Measurements from ENCODE around the gene CCAR1.
"Not testable (repeated sequence)": the region's sequence is repeated elsewhere in the genome, so short reads cannot be mapped to it uniquely, and the experiment has no call there.

Gene CCAR1

DNA sequence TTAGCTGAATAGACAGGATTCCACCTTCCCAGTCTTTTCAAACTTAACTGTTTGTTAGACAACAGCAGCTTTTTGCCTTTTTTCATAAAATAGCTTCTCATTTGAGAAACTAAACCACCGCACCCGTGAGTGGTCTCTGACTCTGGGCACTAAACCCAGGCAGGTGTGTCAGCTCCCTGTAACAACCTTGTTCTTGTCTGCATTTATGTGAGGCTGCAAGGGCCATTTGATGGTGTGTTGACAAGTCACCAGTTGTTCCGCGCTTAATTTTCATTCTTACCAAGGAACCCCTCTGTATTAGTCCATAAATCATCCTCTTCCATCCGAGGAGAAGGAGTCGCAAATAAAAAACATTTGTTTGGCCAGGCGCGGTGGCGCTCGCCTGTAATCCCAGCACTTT is 107.8 kb downstream of the CCAR1 start:
- no peak for DNase-seq (ENCODE audit: low read depth)

DNA sequence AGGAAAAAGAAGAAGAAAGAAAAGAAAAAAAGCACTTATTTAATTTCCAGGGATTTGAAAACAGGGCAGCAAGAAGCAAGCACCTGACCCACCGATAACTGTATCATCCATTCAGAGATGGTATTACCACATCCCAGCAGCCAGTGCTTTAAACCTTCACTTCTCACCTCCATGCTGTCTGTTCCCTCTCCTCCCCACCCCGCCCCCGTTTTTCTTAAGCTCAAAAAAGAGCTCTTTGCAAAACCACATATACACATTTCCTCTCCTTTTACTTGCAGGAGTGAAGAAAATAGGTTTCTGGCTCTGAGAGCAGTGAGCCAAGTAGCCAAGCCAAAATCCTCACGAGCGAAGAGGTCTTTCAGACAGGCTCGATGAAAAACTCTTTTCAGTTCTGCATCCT is 108.5 kb downstream of the CCAR1 start:
- DNase-seq (ENCODE audit: low read depth) = no peak

DNA sequence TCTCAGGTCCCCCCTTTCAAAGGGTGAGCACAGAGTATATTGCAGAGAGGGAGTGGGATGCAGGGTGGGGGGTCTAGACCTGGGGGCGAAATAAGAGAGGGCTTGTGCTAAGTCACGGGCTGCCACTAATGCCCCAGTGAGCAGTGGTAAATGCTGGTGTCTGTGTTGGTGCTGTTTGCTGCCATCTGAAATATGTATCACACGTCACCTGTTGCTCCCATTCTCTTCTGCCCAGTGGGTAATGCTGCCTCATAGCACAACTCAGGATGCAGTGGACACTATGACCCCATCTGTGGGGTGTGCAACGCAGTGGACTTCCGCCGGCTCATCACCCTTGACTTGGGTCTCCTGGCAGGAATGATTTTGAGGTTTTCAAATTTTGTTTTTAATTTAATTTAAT is 108.9 kb downstream of the CCAR1 start:
- no peak for DNase-seq (ENCODE audit: low read depth)

DNA sequence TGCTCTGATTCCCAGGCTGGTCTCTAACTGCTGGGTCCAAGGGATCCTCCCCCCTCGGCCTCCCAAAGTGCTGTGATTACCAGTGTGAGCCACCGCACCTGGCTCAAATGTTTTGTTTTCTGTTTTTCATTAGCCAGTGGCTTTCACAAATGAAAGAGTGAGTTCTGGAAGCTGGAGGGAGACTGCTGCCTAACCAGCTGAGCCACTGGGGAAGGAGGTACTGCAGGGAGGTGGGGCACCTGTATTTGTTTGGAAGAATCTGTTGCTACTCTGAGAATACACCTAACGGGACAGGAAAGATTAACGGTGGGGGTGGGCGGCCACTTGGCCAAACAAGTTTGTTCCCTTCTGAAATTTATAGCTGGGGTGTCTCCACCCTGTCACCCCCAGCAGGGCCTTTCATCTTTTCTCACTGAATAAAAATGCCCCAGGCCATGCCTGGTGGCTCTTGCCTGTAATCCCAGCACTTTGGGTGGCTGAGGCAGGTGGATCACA is 111.0 kb downstream of the CCAR1 start:
- DNase-seq (ENCODE audit: low read depth) = no peak

DNA sequence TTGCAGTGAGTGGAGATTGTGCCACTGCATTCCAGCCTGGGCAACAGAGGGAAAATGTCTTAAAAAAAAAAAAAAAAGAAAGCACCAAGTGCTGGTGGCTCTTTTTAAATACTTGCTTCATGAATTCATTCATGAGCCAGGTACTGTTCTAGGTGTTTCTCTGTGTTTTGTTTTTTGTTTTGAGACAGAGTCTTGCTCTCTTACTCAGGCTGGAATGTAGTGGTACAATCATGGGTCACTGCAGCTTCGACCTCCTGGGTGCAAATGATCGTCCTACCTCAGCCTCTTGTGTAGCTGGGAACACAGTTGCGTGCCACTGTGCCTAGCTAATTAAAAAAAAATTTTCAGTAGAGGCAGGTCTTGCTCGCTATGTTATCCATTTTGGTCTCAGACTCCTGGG is 111.6 kb downstream of the CCAR1 start:
- DNase-seq (ENCODE audit: low read depth) = no peak

DNA sequence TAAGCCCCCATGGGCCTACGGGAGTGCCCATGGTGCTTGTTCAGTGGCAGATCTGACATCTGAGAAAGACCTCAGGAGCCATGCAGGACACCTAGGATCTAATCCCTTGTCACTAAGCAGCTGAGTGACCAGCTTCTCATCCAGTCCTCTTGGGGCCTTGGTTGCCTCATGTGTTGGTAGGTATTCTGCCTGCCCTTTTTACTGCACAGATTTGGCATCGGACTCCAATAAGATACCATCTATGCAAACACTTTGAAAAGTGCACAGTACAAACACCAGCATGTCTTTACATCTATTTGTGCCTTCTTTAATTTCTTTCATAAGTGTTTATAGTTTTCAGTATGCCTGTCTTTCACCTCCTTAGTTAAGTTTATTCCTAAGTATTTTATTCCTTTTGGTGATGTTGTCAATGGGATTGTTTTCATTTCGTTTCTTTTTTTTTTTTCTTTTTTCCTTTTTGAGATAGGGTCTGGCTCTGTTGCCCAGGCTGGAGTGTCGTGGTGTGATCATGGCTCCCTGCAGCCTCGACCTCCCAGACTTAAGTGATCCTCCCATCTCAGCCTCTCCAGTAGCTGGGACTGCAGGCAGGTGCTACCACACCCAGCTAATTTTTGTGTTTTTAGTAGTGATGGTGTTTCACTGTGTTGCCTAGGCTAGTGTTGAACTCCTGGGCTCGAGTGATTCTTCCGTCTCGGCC is 116.7 kb downstream of the CCAR1 start:
- no peak for DNase-seq (ENCODE audit: low read depth)

DNA sequence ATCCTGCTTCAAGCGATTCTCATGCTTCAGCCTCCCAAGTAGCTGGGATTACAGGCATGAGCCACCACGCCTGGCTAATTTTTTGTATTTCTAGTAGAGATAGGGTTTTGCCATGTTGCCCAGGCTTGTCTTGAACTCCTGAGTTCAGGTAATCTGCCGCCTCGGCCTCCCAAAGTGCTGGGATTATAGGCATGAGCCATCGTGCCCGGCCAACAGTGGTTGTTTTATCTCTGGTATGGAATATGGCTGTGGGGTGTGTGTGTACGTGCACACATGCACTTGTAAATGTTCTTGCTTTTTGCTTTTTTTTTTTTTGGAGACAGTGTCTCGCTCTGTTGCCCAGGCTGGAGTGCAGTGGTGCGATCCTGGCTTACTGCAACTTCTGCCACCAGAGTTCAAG is 119.6 kb downstream of the CCAR1 start:
- not testable (repeated sequence) for DNase-seq (ENCODE audit: low read depth)

All from activated T-cell treated with anti-CD3 and anti-CD28 coated beads for 24 hours (primary cell).